Osteocyte (in vitro differentiated cells): ENCODE measurements around the gene SPDEF. TPM values are rescaled to one million over a fixed set of nuclear protein-coding genes. Genes with fewer than 3 reads are reported as not detected.

ENCODE experiments used
- DNase-seq: peaks from one replicate; pipeline ENCODE4 v3.0.0; 2021; ENCODE audit warnings: mixed read lengths; ENCODE audit not compliant: unreplicated experiment; ENCODE audit errors: extremely low spot score
- H3K27ac Mint-ChIP-seq: one replicate; pipeline ENCODE4 v1.8.0; 2021; ENCODE audit warnings: mild to moderate bottlenecking, mixed read lengths; ENCODE audit not compliant: unreplicated experiment
- H3K27me3 Mint-ChIP-seq: one replicate; pipeline ENCODE4 v1.8.0; 2021; ENCODE audit warnings: mixed read lengths; ENCODE audit not compliant: unreplicated experiment
- H3K36me3 Mint-ChIP-seq: one replicate; pipeline ENCODE4 v1.8.0; 2021; ENCODE audit warnings: mixed read lengths; ENCODE audit not compliant: unreplicated experiment
- H3K4me1 Mint-ChIP-seq: one replicate; pipeline ENCODE4 v1.8.0; 2021; ENCODE audit warnings: mixed read lengths; ENCODE audit not compliant: unreplicated experiment
- H3K4me3 Mint-ChIP-seq: one replicate; pipeline ENCODE4 v1.8.0; 2021; ENCODE audit warnings: mild to moderate bottlenecking, moderate library complexity, mixed read lengths; ENCODE audit not compliant: unreplicated experiment
- H3K9me3 Mint-ChIP-seq: one replicate; pipeline ENCODE4 v1.8.0; 2021; ENCODE audit warnings: mixed read lengths; ENCODE audit not compliant: unreplicated experiment
- total RNA-seq: library from RNA; stranded (reverse); gene quantifications from 2 replicates; pipeline ENCODE4 v1.2.1, GENCODE V29; 2021
- TF ChIP-seq, protein P1 (sequence below): fragments of 200-600 bp; sonication (generic); IDR thresholded peaks from 2 replicates; pipeline ENCODE4 v1.5.0; 2021; ENCODE audit warnings: antibody characterized with exemption, mild to moderate bottlenecking, moderate library complexity

The SPDEF gene
- total RNA-seq, 1 donor from 2014 or later = not detected

- Mint-ChIP-seq H3K27me3 (no peaks in the 10 kb centered on the region), H3K9me3 (no peaks in the 10 kb centered on the region), H3K27ac (no peak overlapping the region), H3K36me3 (peaks cover 5% of the 10 kb centered on the region), H3K4me3 (no peak overlapping the region), H3K4me1 (peaks cover 5% of the 10 kb centered on the region)
- TF ChIP-seq, protein P1, sequence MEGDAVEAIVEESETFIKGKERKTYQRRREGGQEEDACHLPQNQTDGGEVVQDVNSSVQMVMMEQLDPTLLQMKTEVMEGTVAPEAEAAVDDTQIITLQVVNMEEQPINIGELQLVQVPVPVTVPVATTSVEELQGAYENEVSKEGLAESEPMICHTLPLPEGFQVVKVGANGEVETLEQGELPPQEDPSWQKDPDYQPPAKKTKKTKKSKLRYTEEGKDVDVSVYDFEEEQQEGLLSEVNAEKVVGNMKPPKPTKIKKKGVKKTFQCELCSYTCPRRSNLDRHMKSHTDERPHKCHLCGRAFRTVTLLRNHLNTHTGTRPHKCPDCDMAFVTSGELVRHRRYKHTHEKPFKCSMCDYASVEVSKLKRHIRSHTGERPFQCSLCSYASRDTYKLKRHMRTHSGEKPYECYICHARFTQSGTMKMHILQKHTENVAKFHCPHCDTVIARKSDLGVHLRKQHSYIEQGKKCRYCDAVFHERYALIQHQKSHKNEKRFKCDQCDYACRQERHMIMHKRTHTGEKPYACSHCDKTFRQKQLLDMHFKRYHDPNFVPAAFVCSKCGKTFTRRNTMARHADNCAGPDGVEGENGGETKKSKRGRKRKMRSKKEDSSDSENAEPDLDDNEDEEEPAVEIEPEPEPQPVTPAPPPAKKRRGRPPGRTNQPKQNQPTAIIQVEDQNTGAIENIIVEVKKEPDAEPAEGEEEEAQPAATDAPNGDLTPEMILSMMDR = no peak
- DNase-seq = no peak
These were observed 27.9 kb upstream of the SPDEF start for GRCh38 chr6:34583861-34584604.

GRCh38 chr6:34583461-34583860 lies 27.3 kb upstream of the SPDEF start:
- DNase-seq = no peak
- Mint-ChIP-seq H3K27me3 (no peaks in the 10 kb centered on the region), H3K36me3 (peaks cover 2% of the 10 kb centered on the region), H3K27ac (no peak overlapping the region), H3K4me1 (peaks cover 5% of the 10 kb centered on the region), H3K4me3 (no peak overlapping the region), H3K9me3 (no peaks in the 10 kb centered on the region)
- TF ChIP-seq, protein P1 = no peak

GRCh38 chr6:34581561-34581920 lies 25.4 kb upstream of the SPDEF start:
- H3K9me3 Mint-ChIP-seq = no peaks in the 10 kb centered on the region
- no peak for DNase-seq
- H3K4me1 Mint-ChIP-seq = peaks cover 6% of the 10 kb centered on the region
- H3K4me3 Mint-ChIP-seq = no peak overlapping the region
- TF ChIP-seq, protein P1 = no peak
- peaks cover 2% of the 10 kb centered on the region for H3K36me3 Mint-ChIP-seq
- H3K27me3 Mint-ChIP-seq = no peaks in the 10 kb centered on the region
- no peak overlapping the region for H3K27ac Mint-ChIP-seq

GRCh38 chr6:34580707-34581560 lies 24.8 kb upstream of the SPDEF start:
- DNase-seq = no peak
- H3K27ac Mint-ChIP-seq = no peak overlapping the region
- H3K27me3 Mint-ChIP-seq = no peaks in the 10 kb centered on the region
- H3K4me3 Mint-ChIP-seq = no peak overlapping the region
- H3K36me3 Mint-ChIP-seq = peaks cover 2% of the 10 kb centered on the region
- TF ChIP-seq, protein P1 = no peak
- no peaks in the 10 kb centered on the region for H3K9me3 Mint-ChIP-seq
- peaks cover 7% of the 10 kb centered on the region for H3K4me1 Mint-ChIP-seq
